Tibial nerve (tissue), 4 donors: ENCODE data around the gene STRBP. TPM values are rescaled to one million over a fixed set of nuclear protein-coding genes. Genes with fewer than 3 reads are reported as not detected.

Experiments used
- DNase-seq, 2 donors: peaks; one replicate each; pipeline ENCODE4 v3.0.0-alpha.2; 2019; ENCODE audit warnings: low spot score in 2 of 2
- H3K27ac ChIP-seq, 4 donors: fragments of 200-600 bp; sonication (generic) in 3 of 4; one replicate each; pipeline ENCODE4 v1.5.1; 2017 to 2019; ENCODE audit warnings: mild to moderate bottlenecking in 1 of 4
- H3K27me3 ChIP-seq, 2 donors: fragments of 200-600 bp; sonication (generic) in 1 of 2; one replicate each; pipeline versions ENCODE4 v1.5.1 to v1.6.0; 2017 to 2019
- H3K36me3 ChIP-seq, 3 donors: fragments of 200-600 bp; sonication (generic); one replicate each; pipeline ENCODE4 v1.5.1; 2018 to 2019
- H3K4me1 ChIP-seq, 4 donors: fragments of 200-600 bp; sonication (generic) in 3 of 4; one replicate each; pipeline ENCODE4 v1.5.1; 2017 to 2019
- H3K4me3 ChIP-seq, 4 donors: fragments of 200-600 bp; sonication (generic) in 3 of 4; one replicate each; pipeline ENCODE4 v1.5.1; 2017 to 2019; ENCODE audit warnings: mild to moderate bottlenecking in 1 of 4, moderate library complexity in 1 of 4
- H3K9me3 ChIP-seq, 4 donors: fragments of 200-600 bp; sonication (generic) in 3 of 4; one replicate each; pipeline ENCODE4 v1.5.1; 2017 to 2019
- CTCF ChIP-seq, 5 experiments: fragments of 200-600 bp in 3 of 5; fragments of 450-650 bp in 2 of 5; sonication (generic) in 3 of 5; IDR thresholded peaks; one replicate each; pipeline ENCODE4 v1.5.1; 2016 to 2019; ENCODE audit warnings: antibody characterized with exemption in 5 of 5, mild to moderate bottlenecking in 3 of 5, moderate library complexity in 2 of 5
- EP300 ChIP-seq, 2 donors: sonication (generic); formaldehyde crosslinking; IDR thresholded peaks; one replicate each; pipeline ENCODE4 v1.6.1; 2017; ENCODE audit warnings: antibody characterized with exemption in 2 of 2, mild to moderate bottlenecking in 1 of 2
- POLR2A ChIP-seq, 2 donors: fragments of 450-650 bp; IDR thresholded peaks; one replicate each; pipeline ENCODE4 v1.6.1; 2017; ENCODE audit warnings: antibody characterized with exemption in 2 of 2, mild to moderate bottlenecking in 2 of 2, moderate library complexity in 2 of 2
- WGBS, 2 donors: methylation state at CpG; one replicate each; pipeline ENCODE4 v1.1.5; 2018; 5-methylcytosine and 5-hydroxymethylcytosine counted together
- total RNA-seq, 4 donors: library from RNA; depleted of rRNA; stranded (reverse); fragments of >200 nt; gene quantifications; one replicate each; pipeline ENCODE4 v1.1.0, GENCODE V29; 2016

The STRBP gene
- total RNA-seq = 10 to 100 TPM in 1 of 4 donors, 1 to 10 TPM in 3; 3.5 to 20.4 (median 4.9) TPM

GRCh38 chr9:123268465-123269259 lies at the start of gene STRBP:
Gene STRBP (minus strand): TSS chr9:123268586. CDS start chr9:123184134, 84,452 bp downstream.
- peaks cover 0 to 14% (median 2%) of the 10 kb centered on the region in 4 donors for H3K4me1 ChIP-seq
- H3K27me3 ChIP-seq = no peaks in the 10 kb centered on the region
- no peaks in the 10 kb centered on the region for H3K36me3 ChIP-seq
- peak within 1 kb of the TSS; percentile 78 to 94 (median 87) for H3K4me3 ChIP-seq
- peak in 1 of 5 experiments; percentile 48 for TF ChIP-seq CTCF (IDR thresholded peaks at IDR 0.05)
- TF ChIP-seq EP300 (IDR thresholded peaks at IDR 0.05) = no peak
- peak in 1 of 2 donors; percentile 49 for TF ChIP-seq POLR2A (IDR thresholded peaks at IDR 0.05)
- H3K27ac ChIP-seq = peak within 1 kb of the TSS in 3 of 4 donors; percentile 17 to 79 (median 73)
- DNase-seq = peak; percentile 76 to 80
- H3K9me3 ChIP-seq = no peaks in the 10 kb centered on the region
- WGBS, 2 donors = 1% methylated on average over 29 to 52 of the region's 97 CpGs

- no peaks in the 10 kb centered on the region for H3K27me3 ChIP-seq
- TF ChIP-seq POLR2A (IDR thresholded peaks at IDR 0.05) = no peak
- TF ChIP-seq EP300 (IDR thresholded peaks at IDR 0.05) = no peak
- no peak for TF ChIP-seq CTCF (IDR thresholded peaks at IDR 0.05)
- no peak overlapping the region for H3K4me3 ChIP-seq
- peaks cover 0 to 4% (median 0%) of the 10 kb centered on the region in 4 donors for H3K4me1 ChIP-seq
- no peak for DNase-seq
- no peak overlapping the region for H3K27ac ChIP-seq
- H3K9me3 ChIP-seq = no peaks in the 10 kb centered on the region
- no peaks in the 10 kb centered on the region for H3K36me3 ChIP-seq
- WGBS, 2 donors = 59 to 67% methylated on average over 7 of the region's 7 CpGs
These were observed 47.8 kb upstream of the STRBP start for GRCh38 chr9:123316053-123316718.

- Histone ChIP-seq H3K27me3 (no peaks in the 10 kb centered on the region), H3K4me3 (no peak overlapping the region), H3K4me1 (peaks cover 0 to 4% (median 0%) of the 10 kb centered on the region in 4 donors), H3K27ac (no peak overlapping the region), H3K9me3 (no peaks in the 10 kb centered on the region), H3K36me3 (no peaks in the 10 kb centered on the region)
- no peak for DNase-seq
- WGBS, 2 donors = 75 to 83% methylated on average over 2 of the region's 2 CpGs
- TF ChIP-seq CTCF (IDR thresholded peaks at IDR 0.05) = no peak
- no peak for TF ChIP-seq POLR2A (IDR thresholded peaks at IDR 0.05)
- TF ChIP-seq EP300 (IDR thresholded peaks at IDR 0.05) = no peak
These were observed 47.2 kb upstream of the STRBP start for GRCh38 chr9:123315635-123316034.

GRCh38 chr9:123314617-123315016 lies 46.2 kb upstream of the STRBP start:
- no peaks in the 10 kb centered on the region for H3K27me3 ChIP-seq
- no peak for TF ChIP-seq EP300 (IDR thresholded peaks at IDR 0.05)
- no peak for TF ChIP-seq CTCF (IDR thresholded peaks at IDR 0.05)
- no peak for TF ChIP-seq POLR2A (IDR thresholded peaks at IDR 0.05)
- no peak overlapping the region for H3K4me3 ChIP-seq
- H3K4me1 ChIP-seq = peaks cover 0 to 4% (median 0%) of the 10 kb centered on the region in 4 donors
- H3K27ac ChIP-seq = no peak overlapping the region
- DNase-seq = no peak
- H3K36me3 ChIP-seq = no peaks in the 10 kb centered on the region
- WGBS, 2 donors = 92 to 95% methylated on average over 6 of the region's 6 CpGs
- H3K9me3 ChIP-seq = no peaks in the 10 kb centered on the region
